Esophagus muscularis mucosa (tissue), 4 donors: ENCODE data around the gene HABP4. TPM values are rescaled to one million over a fixed set of nuclear protein-coding genes. Genes with fewer than 3 reads are reported as not detected.

Source experiments
- DNase-seq: peaks from one replicate; pipeline ENCODE4 v3.0.0-alpha.2; 2017; ENCODE audit errors: extremely low spot score
- H3K27ac ChIP-seq, 4 donors: fragments of 200-600 bp; sonication (generic); replicated peaks in 1 of 4; 1 replicate in 3 of 4; 2 replicates in 1 of 4; pipeline ENCODE4 v1.5.1; 2016 to 2019; ENCODE audit warnings: mild to moderate bottlenecking in 1 of 4
- H3K27me3 ChIP-seq, 4 donors: fragments of 200-600 bp; sonication (generic); one replicate each; pipeline versions ENCODE4 v1.5.1 to v1.6.0; 2016 to 2019
- H3K36me3 ChIP-seq, 4 donors: fragments of 200-600 bp; sonication (generic); one replicate each; pipeline ENCODE4 v1.5.1; 2016 to 2019
- H3K4me1 ChIP-seq, 4 donors: fragments of 200-600 bp; sonication (generic); one replicate each; pipeline ENCODE4 v1.5.1; 2016 to 2019
- H3K4me3 ChIP-seq, 4 donors: fragments of 200-600 bp; sonication (generic); 1 replicate in 2 of 4; 2 replicates in 2 of 4; pipeline ENCODE4 v1.5.1; 2016 to 2019; ENCODE audit warnings: mild to moderate bottlenecking in 4 of 4, moderate library complexity in 1 of 4
- H3K9me3 ChIP-seq, 4 donors: fragments of 200-600 bp; sonication (generic); 1 replicate in 3 of 4; 2 replicates in 1 of 4; pipeline ENCODE4 v1.5.1; 2016 to 2019
- CTCF ChIP-seq, 3 experiments: fragments of 200-600 bp in 2 of 3; fragments of 450-650 bp in 1 of 3; sonication (generic) in 2 of 3; IDR thresholded peaks; one replicate each; pipeline ENCODE4 v1.5.1; 2017 to 2019; ENCODE audit warnings: antibody characterized with exemption in 3 of 3, mild to moderate bottlenecking in 2 of 3, moderate library complexity in 1 of 3
- EP300 ChIP-seq: sonication (generic); formaldehyde crosslinking; IDR thresholded peaks from one replicate; pipeline ENCODE4 v1.6.1; 2017; ENCODE audit warnings: antibody characterized with exemption
- POLR2A ChIP-seq: fragments of 450-650 bp; IDR thresholded peaks from one replicate; pipeline ENCODE4 v1.6.1; 2017; ENCODE audit warnings: antibody characterized with exemption, moderate library complexity, mild to moderate bottlenecking, low read depth
- POLR2AphosphoS5 ChIP-seq, 2 donors: sonication (generic); formaldehyde crosslinking; IDR thresholded peaks; one replicate each; pipeline ENCODE4 v1.6.1; 2017; ENCODE audit warnings: antibody characterized with exemption in 2 of 2
- WGBS: methylation state at CpG from one replicate; pipeline ENCODE4 v1.1.5; 2018; 5-methylcytosine and 5-hydroxymethylcytosine counted together
- intact Hi-C: fragments of 100-400 bp; cut with DNase I; formaldehyde crosslinking; loops from one replicate; pipeline ENCODE4 v1.15.1; 2023
- total RNA-seq, 4 donors: library from RNA; depleted of rRNA; stranded (reverse); fragments of >200 nt; gene quantifications; one replicate each; pipeline versions ENCODE4 v1.1.0 to v1.2.1, GENCODE V29; 2016

HABP4 gene
- total RNA-seq, 4 donors from 2014 or later, result 38.4 to 97.2 (median 54.2) TPM

- Histone ChIP-seq H3K27ac (no peak overlapping the region), H3K4me3 (no peak overlapping the region), H3K36me3 (no peaks in the 10 kb centered on the region), H3K9me3 (no peaks in the 10 kb centered on the region), H3K27me3 (no peaks in the 10 kb centered on the region), H3K4me1 (no peaks in the 10 kb centered on the region)
- WGBS, result 87% methylated on average over 5 of the region's 5 CpGs
- DNase-seq, result no peak
- intact Hi-C loops, result no loop called here
- TF ChIP-seq POLR2A, result no peak
- peak in 2 of 3 experiments; percentile 26 to 49 for TF ChIP-seq CTCF (IDR thresholded peaks at IDR 0.05)
- TF ChIP-seq POLR2AphosphoS5 (IDR thresholded peaks at IDR 0.05), result no peak
- no peak for TF ChIP-seq EP300
These were observed 8.0 kb upstream of the HABP4 start for GRCh38 chr9:96441798-96442445.

GRCh38 chr9:96442491-96442890, 7.5 kb upstream of the HABP4 start:
- 92% methylated on average over 3 of the region's 3 CpGs for WGBS
- Histone ChIP-seq H3K9me3 (no peaks in the 10 kb centered on the region), H3K4me3 (no peak overlapping the region), H3K4me1 (no peaks in the 10 kb centered on the region), H3K27me3 (no peaks in the 10 kb centered on the region), H3K27ac (no peak overlapping the region), H3K36me3 (no peaks in the 10 kb centered on the region)
- DNase-seq, result no peak
- intact Hi-C loops, result no loop called here
- TF ChIP-seq POLR2A (no peak), EP300 (no peak), POLR2AphosphoS5 (IDR thresholded peaks at IDR 0.05) (no peak), CTCF (IDR thresholded peaks at IDR 0.05) (no peak)

- Histone ChIP-seq H3K9me3 (no peaks in the 10 kb centered on the region), H3K4me3 (no peak overlapping the region), H3K27ac (no peak overlapping the region), H3K27me3 (no peaks in the 10 kb centered on the region), H3K4me1 (peaks cover 0 to 21% (median 20%) of the 10 kb centered on the region in 4 donors), H3K36me3 (no peaks in the 10 kb centered on the region)
- intact Hi-C loops, result no loop called here
- DNase-seq, result no peak
- WGBS, result 84% methylated on average over 3 of the region's 3 CpGs
- TF ChIP-seq EP300 (no peak), CTCF (IDR thresholded peaks at IDR 0.05) (no peak), POLR2AphosphoS5 (IDR thresholded peaks at IDR 0.05) (no peak), POLR2A (no peak)
These were observed 2.6 kb upstream of the HABP4 start for GRCh38 chr9:96447406-96447805.

GRCh38 chr9:96448546-96449170, 1.3 kb upstream of the HABP4 start:
- H3K4me1 ChIP-seq, result peaks cover 7 to 34% (median 32%) of the 10 kb centered on the region in 4 donors
- H3K27ac ChIP-seq, result peak overlapping the region in 3 of 4 donors; percentile 88 to 97 (median 95)
- no peak for DNase-seq
- no peaks in the 10 kb centered on the region for H3K27me3 ChIP-seq
- no peak for TF ChIP-seq CTCF (IDR thresholded peaks at IDR 0.05)
- no peak for TF ChIP-seq EP300
- TF ChIP-seq POLR2AphosphoS5 (IDR thresholded peaks at IDR 0.05), result no peak
- TF ChIP-seq POLR2A, result no peak
- no peaks in the 10 kb centered on the region for H3K9me3 ChIP-seq
- H3K36me3 ChIP-seq, result no peaks in the 10 kb centered on the region
- intact Hi-C loops, result loop anchor here (2.0 kb wide), 1 partner anchor 34 kb away; no protein-coding TSS in a partner anchor
- H3K4me3 ChIP-seq, result no peak overlapping the region
- WGBS, result 87% methylated on average over 11 of the region's 11 CpGs
